ENCODE measurements around the gene ATRN. TPM values are rescaled to one million over a fixed set of nuclear protein-coding genes. Genes with fewer than 3 reads are reported as not detected.

ATRN gene
- total and polyA plus RNA-seq, 2 experiments from 2014 or later: 2.2 to 18.3 TPM

- Mint-ChIP-seq H3K9me3 (no peaks in the 10 kb centered on the region), H3K27ac (no peak overlapping the region), H3K36me3 (ENCODE audit: low read depth) (no peaks in the 10 kb centered on the region), H3K4me1 (peaks cover 36% of the 10 kb centered on the region), H3K4me3 (peak overlapping the region; percentile 69), H3K27me3 (ENCODE audit: insufficient read depth, low read depth, poor library complexity) (peaks cover 32% of the 10 kb centered on the region)
- no peaks in the 10 kb centered on the region for H3K36me3 ChIP-seq (ENCODE audit: insufficient read depth)
- TF ChIP-seq STAT1 (IDR thresholded peaks at IDR 0.05; ENCODE audit: unreplicated experiment) (no peak), ZNF462 (CRISPR knock-in tag; IDR thresholded peaks at IDR 0.05) (no peak), ZNF331 (CRISPR knock-in tag; IDR thresholded peaks at IDR 0.05; ENCODE audit: low read depth) (no peak), EZH2phosphoT487 (IDR thresholded peaks at IDR 0.05; ENCODE audit: unreplicated experiment) (no peak), ZNF114 (CRISPR knock-in tag; IDR thresholded peaks at IDR 0.05) (no peak), CREB1 (CRISPR knock-in tag; IDR thresholded peaks at IDR 0.05; ENCODE audit: low read depth) (no peak), JUNB (IDR thresholded peaks at IDR 0.05; ENCODE audit: unreplicated experiment) (no peak)
- no peaks in the 10 kb centered on the region for H4K20me1 ChIP-seq (replicated peaks; ENCODE audit: insufficient read depth)
- no peaks in the 10 kb centered on the region for H3K79me2 ChIP-seq (replicated peaks; ENCODE audit: insufficient read depth)
- peak overlapping the region; percentile 56; the same call in 1 of the 2 replicates for H2AFZ ChIP-seq
- H3K4me2 ChIP-seq: peak overlapping the region; percentile 90
- H3K27ac ChIP-seq (ENCODE audit: low read depth): no peak overlapping the region
- H3F3A ChIP-seq (replicated peaks; ENCODE audit: low read depth): 0 out of 2 replicates have a peak, but pooled peaks cover 3% of the 10 kb centered on the region
- DNase-seq (ENCODE audit: low spot score) (no peak), ATAC-seq (peak; percentile 7)
- H3K9me2 ChIP-seq (ENCODE audit: insufficient read depth): no peaks in the 10 kb centered on the region
- H3K4me3 ChIP-seq: peak overlapping the region; percentile 74
- H3K4me1 ChIP-seq (ENCODE audit: insufficient read depth): peaks cover 20% of the 10 kb centered on the region
- H3K27me3 ChIP-seq (ENCODE audit: insufficient read depth): peaks cover 33% of the 10 kb centered on the region
Measured at GRCh38 chr20:3680701-3681351, 210.0 kb downstream of the ATRN start.
